NCI-H510A (cell line): Measurements from ENCODE around the gene REEP1.

Experiments
- DNase-seq: peaks from one replicate; lab custom pipeline; 2025; lab: John Stamatoyannopoulos, UW

The REEP1 gene

DNA sequence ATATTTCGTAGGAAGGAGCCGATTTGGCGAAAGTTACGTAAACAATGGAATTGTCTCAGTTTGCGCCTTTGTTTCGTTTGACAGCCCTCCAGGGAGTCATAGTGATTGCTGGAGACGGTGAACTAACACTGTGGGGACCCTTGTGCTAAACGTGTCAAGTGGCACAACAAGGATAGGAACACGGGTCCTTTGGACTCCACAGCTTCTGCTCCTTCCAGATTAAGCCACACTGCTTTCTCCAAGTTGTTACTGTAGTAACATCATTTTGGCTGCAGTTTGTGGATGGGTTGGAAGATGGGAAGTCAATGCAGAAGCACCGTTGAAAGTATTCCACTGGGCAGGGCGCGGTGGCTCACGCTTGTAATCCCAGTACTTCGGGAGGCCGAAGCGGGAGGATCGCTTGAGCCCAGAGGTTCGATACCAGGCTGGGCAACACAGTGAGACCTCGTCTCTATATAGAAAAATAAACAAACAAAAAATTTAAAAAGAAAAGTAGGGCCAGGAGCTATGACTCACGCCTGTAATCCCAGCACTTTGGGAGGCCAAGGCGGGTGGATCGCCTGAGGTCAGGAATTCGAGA lies 141.5 kb downstream of the REEP1 start:
- no peak for DNase-seq

DNA sequence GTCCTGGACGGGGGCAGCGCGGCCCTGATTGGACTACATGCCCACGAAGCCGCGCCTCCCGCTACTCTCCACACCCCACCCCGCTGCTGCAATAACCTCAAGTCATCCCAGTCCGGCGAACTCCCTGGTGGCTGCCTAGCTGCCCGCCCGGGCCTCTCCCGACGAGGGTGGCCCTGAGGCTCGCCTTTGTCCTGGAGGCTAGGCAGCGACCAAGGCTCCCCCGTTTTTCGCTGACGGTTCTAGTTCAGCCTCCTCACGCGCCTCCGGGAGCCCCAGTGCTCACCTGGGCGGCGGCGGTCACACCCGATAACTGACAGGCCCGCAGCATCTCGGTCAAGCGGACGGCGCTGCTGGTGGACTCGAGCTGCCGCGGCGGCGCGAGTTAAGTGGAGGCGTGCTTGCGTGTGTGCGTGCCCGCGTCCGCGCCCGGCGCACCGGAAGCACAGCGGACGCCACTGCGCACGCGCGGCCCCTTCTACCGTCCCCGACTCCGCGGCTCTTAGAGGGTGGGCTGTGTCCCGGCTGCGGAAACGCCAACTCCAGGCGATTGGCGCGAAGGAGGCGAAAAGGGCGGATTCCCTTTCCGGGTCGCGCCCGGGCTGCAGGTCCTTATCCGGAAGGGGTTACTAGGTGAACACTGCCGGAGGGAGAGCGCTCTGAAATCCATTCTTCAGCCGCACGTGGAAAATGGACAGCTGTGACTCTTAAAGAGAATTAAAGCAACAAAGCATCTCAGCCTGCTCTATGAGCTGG lies 142.2 kb downstream of the REEP1 start, which contains the start of gene IMMT:
Gene IMMT (minus strand): TSS at position 408 of the 753 bp plus-strand sequence. CDS start 80 bp downstream, at position 328.
- peak; percentile 95 for DNase-seq

DNA sequence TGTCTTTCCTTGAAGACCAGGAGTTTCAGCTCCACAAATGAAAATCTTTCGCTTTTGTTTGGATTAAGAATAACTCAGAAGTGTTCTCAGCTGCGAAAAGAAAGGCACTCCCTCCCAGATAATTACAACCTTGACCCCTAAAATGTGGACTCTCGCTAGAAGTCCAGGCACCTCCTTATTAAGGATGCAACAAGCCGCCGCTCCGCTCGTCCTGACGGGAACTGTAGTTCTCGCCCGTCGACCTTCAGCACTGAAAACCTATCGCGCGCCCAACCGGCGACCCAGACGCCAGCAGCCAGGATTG lies 142.7 kb downstream of the REEP1 start:
- DNase-seq, result no peak

DNA sequence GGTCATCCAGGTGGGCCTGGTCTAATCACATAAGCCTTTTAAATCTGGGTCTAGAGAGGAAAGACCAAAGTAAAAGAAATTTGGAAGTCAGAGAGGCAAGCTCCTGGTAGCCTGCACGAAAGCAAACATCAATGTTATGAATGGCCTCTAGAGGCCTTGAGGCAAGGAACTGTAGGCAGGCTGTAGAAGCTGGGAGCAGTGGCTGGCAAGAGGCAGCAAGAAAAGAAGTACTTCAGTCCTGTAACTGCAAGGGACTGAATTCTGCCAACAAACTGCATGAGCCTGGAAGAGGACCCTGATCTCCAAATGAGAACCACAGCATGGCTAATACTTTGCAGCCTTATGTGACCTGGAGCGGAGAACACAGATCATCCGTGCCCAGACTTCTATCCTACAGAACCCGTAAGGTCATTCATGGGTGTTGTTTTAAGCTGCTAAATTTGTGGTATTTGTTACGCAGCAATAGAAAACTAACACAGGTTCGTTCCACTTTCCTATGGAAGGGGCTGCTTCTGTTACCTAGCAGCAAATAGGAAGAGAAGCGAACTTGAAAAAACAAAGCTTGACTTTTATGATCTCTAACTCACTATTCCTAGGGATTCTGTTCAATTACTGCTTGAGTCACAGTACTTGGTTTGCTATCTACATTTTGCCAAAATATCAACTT lies 143.4 kb downstream of the REEP1 start:
- no peak for DNase-seq

DNA sequence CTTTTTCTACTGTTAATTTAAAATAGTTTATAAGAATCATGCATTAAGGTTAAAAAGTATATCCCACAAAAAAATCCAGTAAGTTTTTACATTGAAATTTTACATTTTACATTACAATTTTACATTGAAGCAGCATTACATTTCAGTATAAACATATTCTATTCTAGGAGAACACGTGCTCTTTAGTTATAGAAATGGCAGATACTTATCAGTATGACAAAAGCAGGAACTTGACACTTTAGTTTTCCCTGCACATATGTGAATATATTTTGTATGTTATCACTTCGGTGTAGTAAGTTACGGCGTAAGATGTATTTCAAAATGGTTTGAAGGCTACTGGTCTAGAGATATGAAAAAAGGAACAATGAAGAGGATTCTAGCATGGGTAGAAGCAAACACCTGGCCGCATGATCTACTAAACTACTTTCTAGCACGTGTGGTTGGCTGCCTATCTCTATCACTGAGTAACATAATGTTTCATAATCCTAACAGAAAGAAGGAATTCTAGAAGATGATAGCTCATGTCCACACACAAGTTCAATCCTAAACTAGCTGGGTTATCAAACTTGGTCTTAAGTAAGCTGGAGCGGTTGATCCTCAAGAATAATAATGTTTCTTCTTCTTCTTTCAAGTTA lies 147.5 kb downstream of the REEP1 start:
- DNase-seq, result no peak

DNA sequence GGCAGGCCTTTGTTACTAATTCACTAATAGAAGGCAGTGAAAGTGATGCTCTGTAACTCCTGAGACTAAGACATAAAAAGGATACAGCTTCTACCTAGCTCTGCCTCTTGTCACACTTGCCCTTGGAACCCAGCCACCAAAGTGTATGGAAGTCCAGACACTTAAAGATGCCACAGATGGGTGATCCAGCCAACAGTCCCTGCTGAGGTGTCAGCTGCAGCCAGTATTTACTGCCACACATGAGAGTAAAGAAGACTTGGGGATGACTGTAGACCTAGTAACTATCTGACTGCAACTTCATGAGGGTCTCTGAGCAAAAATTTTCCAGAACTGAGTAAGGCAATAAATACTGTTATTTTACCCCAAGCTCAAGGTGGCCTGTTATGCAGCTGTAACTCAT lies 151.0 kb downstream of the REEP1 start:
- no peak for DNase-seq

DNA sequence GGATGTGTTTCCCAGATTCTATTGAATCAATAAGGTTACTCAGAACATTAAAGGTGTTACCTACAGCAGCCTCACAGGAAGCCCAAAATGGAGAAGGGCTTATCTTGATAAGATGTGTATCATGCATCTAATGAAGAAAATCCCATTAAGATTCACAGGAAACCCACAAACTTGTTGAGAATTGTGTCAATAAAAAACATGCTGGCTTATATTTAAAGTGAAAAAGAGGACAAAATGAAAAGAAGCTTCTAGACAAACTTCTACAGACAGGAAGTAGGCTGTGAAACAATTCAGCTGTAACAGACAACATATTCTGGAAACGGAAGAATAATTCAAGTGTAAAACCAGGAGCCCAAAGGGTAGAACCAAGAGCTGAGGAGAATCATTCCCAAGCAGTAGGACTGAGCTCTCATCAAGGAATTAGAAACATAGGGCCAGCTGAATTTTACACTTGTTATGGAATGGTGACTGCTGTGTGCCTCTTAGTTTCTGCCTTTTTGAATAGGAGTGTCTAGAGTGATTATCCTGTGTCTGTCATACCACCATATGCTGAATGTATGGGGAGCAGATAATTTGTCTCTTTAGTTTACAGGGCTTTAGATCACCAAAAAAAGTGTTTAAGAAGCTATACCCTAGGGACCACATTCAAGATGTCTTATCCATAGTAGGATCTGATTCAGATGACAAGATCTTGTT lies 151.8 kb downstream of the REEP1 start:
- no peak for DNase-seq

DNA sequence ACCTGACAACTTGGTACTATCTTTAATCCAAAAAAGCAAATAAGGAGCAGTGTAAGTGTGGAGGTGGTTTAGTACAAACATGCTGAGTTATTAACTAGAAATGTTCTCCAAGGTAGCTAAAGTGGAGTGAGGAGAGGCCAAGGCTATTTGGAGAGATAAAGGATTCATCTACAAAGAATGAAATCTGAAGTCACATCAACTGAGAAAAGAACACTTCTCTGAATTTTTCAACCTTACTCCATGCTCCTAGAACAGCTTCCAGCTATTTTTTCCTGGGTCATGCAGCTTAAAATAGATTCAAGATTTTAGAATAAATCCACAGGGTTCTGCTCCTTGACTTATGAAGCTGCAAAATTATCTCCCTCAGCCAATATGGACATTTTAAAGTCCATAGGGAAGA lies 160.8 kb downstream of the REEP1 start:
- DNase-seq, result no peak

DNA sequence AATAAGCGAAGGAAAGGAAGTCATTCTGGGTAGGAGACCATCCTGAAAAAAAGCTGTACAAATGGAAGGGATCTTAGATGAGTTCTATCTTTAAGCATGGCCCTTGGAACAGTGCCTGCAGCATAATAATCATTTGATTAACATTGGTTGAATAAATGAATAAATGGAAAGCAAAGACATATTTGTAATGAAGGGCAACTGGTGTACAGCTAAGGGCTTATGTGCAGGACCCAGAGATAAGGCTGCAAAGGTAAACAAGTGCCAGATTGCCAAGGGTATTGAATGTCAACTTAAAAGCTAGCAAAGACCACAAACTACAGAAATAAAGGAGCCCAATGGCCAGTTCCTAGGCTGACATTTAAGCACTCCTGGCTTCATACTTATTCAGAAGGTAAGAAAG lies 161.6 kb downstream of the REEP1 start:
- DNase-seq, result no peak

DNA sequence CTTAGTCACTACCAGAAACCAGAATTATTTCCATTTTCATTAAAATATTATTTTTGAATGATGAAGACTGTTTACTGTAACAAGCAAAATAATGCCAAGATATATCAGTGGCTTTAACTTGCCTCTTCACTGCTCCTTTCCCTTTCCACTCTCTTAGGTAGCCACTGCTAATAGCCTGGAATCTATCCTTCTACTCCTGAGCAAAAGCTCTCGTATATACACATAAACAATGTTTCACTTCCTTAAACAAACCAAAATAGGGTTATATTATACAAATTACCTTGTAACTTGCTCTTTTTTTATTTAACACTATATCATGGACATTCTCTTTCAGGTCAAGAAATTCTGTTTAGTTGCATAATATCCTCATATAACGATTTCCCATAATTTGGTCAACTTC lies 163.0 kb downstream of the REEP1 start:
- DNase-seq, result no peak

DNA sequence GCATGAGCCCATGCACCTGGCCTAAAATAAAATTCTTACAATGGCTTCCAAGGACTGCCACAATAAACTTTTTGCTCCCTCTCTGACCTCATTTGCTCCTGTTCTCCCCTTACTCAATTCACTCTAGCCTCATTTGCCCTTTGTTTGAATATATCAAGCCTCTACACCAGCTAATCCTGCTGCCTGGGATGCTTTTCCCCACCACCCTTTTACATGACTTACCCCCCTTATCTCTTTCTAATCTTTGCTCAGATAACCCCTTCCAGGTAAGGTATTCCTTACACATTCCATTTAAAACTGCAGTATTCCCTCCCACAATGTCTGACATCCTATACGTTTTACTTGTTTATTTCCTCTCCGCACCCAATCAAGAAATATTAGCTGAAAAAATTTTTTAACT lies 164.8 kb downstream of the REEP1 start:
- DNase-seq, result no peak

DNA sequence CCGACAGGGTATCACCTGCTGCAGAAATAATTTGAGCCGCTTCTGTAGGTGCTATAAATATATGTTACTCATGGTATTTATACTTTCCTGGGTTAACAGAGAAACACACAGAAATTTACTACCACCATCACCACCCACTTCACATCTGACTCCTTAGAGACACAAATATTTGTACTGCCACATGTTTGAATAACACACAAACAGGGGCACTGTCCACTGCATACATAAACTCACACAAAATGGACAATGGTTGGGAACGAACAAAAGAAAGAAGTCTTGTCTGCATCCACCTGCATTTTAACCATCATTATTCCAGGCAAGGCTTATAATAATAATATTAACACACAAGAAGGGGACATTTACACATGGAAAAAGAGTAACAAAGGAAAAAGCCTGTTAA lies 166.1 kb downstream of the REEP1 start:
- no peak for DNase-seq

DNA sequence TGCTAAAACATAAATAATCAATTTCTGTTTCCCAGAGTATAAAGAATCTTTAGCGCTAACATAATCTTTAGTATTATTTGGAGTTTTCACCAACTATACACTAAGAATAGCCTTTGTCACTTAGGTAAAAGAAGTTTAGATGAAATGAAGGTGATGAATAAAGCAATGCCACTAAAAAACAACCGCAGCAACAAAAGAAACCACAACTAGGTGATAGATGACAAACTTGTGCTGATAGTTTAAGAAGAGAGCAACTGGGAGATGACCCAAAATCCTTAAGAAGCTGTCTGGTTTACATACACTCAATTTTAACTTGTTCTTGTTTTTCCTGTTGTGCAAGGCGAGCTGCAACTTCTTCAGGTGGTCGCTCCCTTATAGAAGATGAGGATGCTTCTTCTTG lies 167.0 kb downstream of the REEP1 start:
- no peak for DNase-seq
